Karpas-422 (cell line): Measurements from ENCODE around the gene SLC16A13. TPM values are rescaled to one million over a fixed set of nuclear protein-coding genes. Genes with fewer than 3 reads are reported as not detected.

Source experiments
- DNase-seq: peaks from one replicate; pipeline ENCODE4 v3.0.0-alpha.2; 2015
- H2AFZ ChIP-seq: fragments of 200-600 bp; sonication (generic); 2 replicates; pipeline ENCODE4 v1.6.1; 2014; ENCODE audit warnings: antibody characterized with exemption, low read length, mixed read lengths
- H3K27ac ChIP-seq: fragments of 200-600 bp; sonication (generic); 2 replicates; pipeline ENCODE4 v1.5.1; 2014; ENCODE audit warnings: mild to moderate bottlenecking, low read length, moderate library complexity
- H3K27me3 ChIP-seq: fragments of 200-600 bp; sonication (generic); 2 replicates; pipeline ENCODE4 v1.6.1; 2014; ENCODE audit warnings: low read length, mixed read lengths
- H3K36me3 ChIP-seq: fragments of 200-600 bp; sonication (generic); 2 replicates; pipeline ENCODE4 v1.6.1; 2014; ENCODE audit warnings: low read length, mixed read lengths; ENCODE audit not compliant: insufficient read depth
- H3K4me1 ChIP-seq: fragments of 200-600 bp; sonication (generic); 2 replicates; pipeline ENCODE4 v1.6.1; 2014; ENCODE audit warnings: mild to moderate bottlenecking, low read length, mixed read lengths
- H3K4me2 ChIP-seq: fragments of 200-600 bp; sonication (generic); 2 replicates; pipeline ENCODE4 v1.6.1; 2014; ENCODE audit warnings: low read length, low read depth, mild to moderate bottlenecking; ENCODE audit not compliant: poor library complexity, severe bottlenecking
- H3K4me3 ChIP-seq: fragments of 200-600 bp; sonication (generic); 2 replicates; pipeline ENCODE4 v1.5.1; 2014; ENCODE audit warnings: mild to moderate bottlenecking, antibody characterized with exemption, low read length, mixed read lengths
- H3K79me2 ChIP-seq: fragments of 200-600 bp; sonication (generic); 2 replicates; pipeline ENCODE4 v1.6.1; 2014; ENCODE audit warnings: mild to moderate bottlenecking, low read length, mixed read lengths
- H3K9ac ChIP-seq: fragments of 200-600 bp; sonication (generic); 2 replicates; pipeline ENCODE4 v1.6.0; 2014; ENCODE audit warnings: low read length
- H3K9me2 ChIP-seq: fragments of 200-600 bp; sonication (generic), shearing (Covaris generic); replicated peaks from 2 replicates; pipeline ENCODE4 v1.6.0; 2014; ENCODE audit warnings: mild to moderate bottlenecking, low read length, moderate library complexity; ENCODE audit not compliant: insufficient read depth
- H3K9me3 ChIP-seq: fragments of 300-700, 200-600 bp; sonication (generic); 2 replicates; pipeline ENCODE4 v1.6.1; 2014; ENCODE audit warnings: low read length, mixed read lengths
- H4K20me1 ChIP-seq: fragments of 200-600 bp; sonication (generic); 2 replicates; pipeline ENCODE4 v1.6.1; 2014; ENCODE audit warnings: mild to moderate bottlenecking, antibody characterized with exemption, low read length, low read depth; ENCODE audit not compliant: insufficient read depth
- total RNA-seq: library from RNA; depleted of rRNA; stranded (reverse); fragments of >200 nt; shearing (Covaris generic); gene quantifications from 2 replicates; pipeline ENCODE4 v1.2.3, GENCODE V29; 2014; ENCODE audit warnings: low replicate concordance

Gene SLC16A13
- total RNA-seq, 1 experiment from 2014 or later, result 6.0 TPM

- Histone ChIP-seq H3K4me2 (peak overlapping the region; percentile 88), H3K36me3 (no peaks in the 10 kb centered on the region), H3K27me3 (no peaks in the 10 kb centered on the region), H3K4me1 (peaks cover 12% of the 10 kb centered on the region), H3K9me3 (no peaks in the 10 kb centered on the region), H3K27ac (peak overlapping the region; percentile 7; the same call in 1 of the 2 replicates), H2AFZ (peak overlapping the region; percentile 97), H3K4me3 (peak overlapping the region; percentile 84), H4K20me1 (no peaks in the 10 kb centered on the region), H3K9ac (peak overlapping the region; percentile 84), H3K9me2 (no peaks in the 10 kb centered on the region), H3K79me2 (peaks cover 7% of the 10 kb centered on the region; the same call in 1 of the 2 replicates)
- DNase-seq, result peak; percentile 53
These were observed 742 bp upstream of the SLC16A13 start for GRCh38 chr17:7034955-7035590.

- H3K4me1 ChIP-seq, result peaks cover 12% of the 10 kb centered on the region
- no peak overlapping the region for H3K27ac ChIP-seq
These were observed 2.4 kb downstream of the SLC16A13 start for GRCh38 chr17:7038025-7038862.

GRCh38 chr17:7039832-7040231 is 4.0 kb downstream of the SLC16A13 start:
- H3K4me2 ChIP-seq, result no peak overlapping the region
- DNase-seq, result no peak
- no peak overlapping the region for H2AFZ ChIP-seq
- no peak overlapping the region for H3K9ac ChIP-seq
- no peaks in the 10 kb centered on the region for H3K9me3 ChIP-seq
- H3K27ac ChIP-seq, result no peak overlapping the region
- peaks cover 10% of the 10 kb centered on the region for H3K4me1 ChIP-seq
- no peaks in the 10 kb centered on the region for H3K36me3 ChIP-seq
- H3K9me2 ChIP-seq, result no peaks in the 10 kb centered on the region
- H3K79me2 ChIP-seq, result peaks cover 7% of the 10 kb centered on the region; the same call in 1 of the 2 replicates
- H3K27me3 ChIP-seq, result no peaks in the 10 kb centered on the region
- H3K4me3 ChIP-seq, result no peak overlapping the region
- no peaks in the 10 kb centered on the region for H4K20me1 ChIP-seq

More at GRCh38 chr17:7038025-7038862, 2.4 kb downstream of the SLC16A13 start:
- no peak overlapping the region for H3K4me2 ChIP-seq
- H4K20me1 ChIP-seq, result no peaks in the 10 kb centered on the region
- no peaks in the 10 kb centered on the region for H3K36me3 ChIP-seq
- no peaks in the 10 kb centered on the region for H3K9me3 ChIP-seq
- no peak overlapping the region for H3K4me3 ChIP-seq
- no peaks in the 10 kb centered on the region for H3K27me3 ChIP-seq
- no peak overlapping the region for H3K9ac ChIP-seq
- H3K79me2 ChIP-seq, result peaks cover 7% of the 10 kb centered on the region; the same call in 1 of the 2 replicates
- H3K9me2 ChIP-seq, result no peaks in the 10 kb centered on the region
- H2AFZ ChIP-seq, result no peak overlapping the region
- no peak for DNase-seq

GRCh38 chr17:7041607-7042500 is 6.0 kb downstream of the SLC16A13 start:
- H3K9me2 ChIP-seq, result no peaks in the 10 kb centered on the region
- no peak overlapping the region for H3K4me3 ChIP-seq
- H3K9ac ChIP-seq, result no peak overlapping the region
- H3K27ac ChIP-seq, result no peak overlapping the region
- no peaks in the 10 kb centered on the region for H4K20me1 ChIP-seq
- no peaks in the 10 kb centered on the region for H3K27me3 ChIP-seq
- H3K79me2 ChIP-seq, result no peaks in the 10 kb centered on the region
- H2AFZ ChIP-seq, result no peak overlapping the region
- no peaks in the 10 kb centered on the region for H3K9me3 ChIP-seq
- H3K4me2 ChIP-seq, result no peak overlapping the region
- no peaks in the 10 kb centered on the region for H3K36me3 ChIP-seq
- DNase-seq, result no peak
- peaks cover 8% of the 10 kb centered on the region for H3K4me1 ChIP-seq

- H2AFZ ChIP-seq, result no peak overlapping the region
- no peak overlapping the region for H3K4me2 ChIP-seq
- no peaks in the 10 kb centered on the region for H3K79me2 ChIP-seq
- H3K4me3 ChIP-seq, result no peak overlapping the region
- no peaks in the 10 kb centered on the region for H4K20me1 ChIP-seq
- H3K9ac ChIP-seq, result no peak overlapping the region
- H3K4me1 ChIP-seq, result peaks cover 8% of the 10 kb centered on the region
- H3K9me2 ChIP-seq, result no peaks in the 10 kb centered on the region
- H3K27me3 ChIP-seq, result no peaks in the 10 kb centered on the region
- DNase-seq, result no peak
- no peaks in the 10 kb centered on the region for H3K36me3 ChIP-seq
- no peak overlapping the region for H3K27ac ChIP-seq
- H3K9me3 ChIP-seq, result no peaks in the 10 kb centered on the region
These were observed 6.8 kb downstream of the SLC16A13 start for GRCh38 chr17:7042501-7043181.

- H3K9me2 ChIP-seq, result no peaks in the 10 kb centered on the region
- H3K4me2 ChIP-seq, result no peak overlapping the region
- H2AFZ ChIP-seq, result no peak overlapping the region
- H4K20me1 ChIP-seq, result no peaks in the 10 kb centered on the region
- no peak for DNase-seq
- no peaks in the 10 kb centered on the region for H3K27me3 ChIP-seq
- H3K4me3 ChIP-seq, result no peak overlapping the region
- no peak overlapping the region for H3K9ac ChIP-seq
- H3K4me1 ChIP-seq, result peaks cover 8% of the 10 kb centered on the region
- H3K9me3 ChIP-seq, result no peaks in the 10 kb centered on the region
- H3K79me2 ChIP-seq, result no peaks in the 10 kb centered on the region
- no peaks in the 10 kb centered on the region for H3K36me3 ChIP-seq
- no peak overlapping the region for H3K27ac ChIP-seq
These were observed 7.3 kb downstream of the SLC16A13 start for GRCh38 chr17:7043182-7043496.

GRCh38 chr17:7043497-7044198 is 7.8 kb downstream of the SLC16A13 start, which contains the start of gene SLC16A11:
SLC16A11 (minus strand) TSS chr17:7044092; CDS start chr17:7043513, 579 bp downstream.
- no peak within 1 kb of the TSS for H2AFZ ChIP-seq
- no peak within 1 kb of the TSS for H3K9ac ChIP-seq
- no peak for DNase-seq
- H3K27me3 ChIP-seq, result no peaks in the 10 kb centered on the region
- H3K9me3 ChIP-seq, result no peaks in the 10 kb centered on the region
- no peaks in the 10 kb centered on the region for H3K36me3 ChIP-seq
- no peaks in the 10 kb centered on the region for H3K79me2 ChIP-seq
- H3K9me2 ChIP-seq, result no peaks in the 10 kb centered on the region
- peaks cover 8% of the 10 kb centered on the region for H3K4me1 ChIP-seq
- H3K27ac ChIP-seq, result no peak within 1 kb of the TSS
- H4K20me1 ChIP-seq, result no peaks in the 10 kb centered on the region
- H3K4me2 ChIP-seq, result no peak within 1 kb of the TSS
- no peak within 1 kb of the TSS for H3K4me3 ChIP-seq
